PC-9 (cell line): ENCODE results near the gene DACT3.

ENCODE experiments used
- CTCF ChIP-seq: fragments of 200-600 bp; sonication (generic); conservative IDR thresholded peaks from 2 replicates; pipeline ENCODE4 v1.6.1; 2017; ENCODE audit warnings: mixed run types, antibody characterized with exemption, mild to moderate bottlenecking, moderate library complexity
- EZH2 ChIP-seq: fragments of 200-600 bp; sonication (generic); IDR thresholded peaks from 2 replicates; pipeline ENCODE4 v1.8.0; 2017; ENCODE audit warnings: antibody characterized with exemption, low read depth

DNA sequence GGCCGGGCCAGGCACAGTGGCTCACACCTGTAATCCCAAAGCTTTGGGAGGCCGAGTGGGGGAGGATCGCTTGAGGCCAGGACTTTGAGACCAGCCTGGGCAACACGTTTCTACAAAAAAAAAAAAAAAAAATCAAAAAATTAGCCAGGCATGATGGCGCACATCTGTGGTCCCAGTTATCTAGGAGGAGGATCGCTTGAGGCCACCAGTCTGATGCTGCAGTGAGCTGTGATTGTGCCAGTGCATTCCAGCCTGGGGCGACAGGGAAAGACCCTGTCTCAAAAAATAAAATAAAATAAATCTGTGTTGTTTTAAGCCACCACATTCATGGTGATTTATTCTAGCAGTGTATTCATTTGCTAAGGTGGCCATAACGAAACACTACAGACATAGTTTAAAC, 4.1 kb upstream of the DACT3 start:
- no peak for TF ChIP-seq CTCF
- TF ChIP-seq EZH2, result no peak
